HepG2 (cell line): ENCODE measurements around the gene BUD23. TPM values are rescaled to one million over a fixed set of nuclear protein-coding genes. Genes with fewer than 3 reads are reported as not detected.
"Not testable (repeated sequence)": the region's sequence is repeated elsewhere in the genome, so short reads cannot be mapped to it uniquely, and the experiment has no call there.

Experiments used
- ATAC-seq: fragments of 200-7000 bp; cut with Tn5 transposase; 3 replicates; pipeline ENCODE4 v1.9.1; 2020; ENCODE audit warnings: mild to moderate bottlenecking, moderate library complexity
- BruUV-seq: library from RNA; stranded (reverse); fragments of 400-500 nt; replicated peaks from 2 replicates; lab custom pipeline; 2021; lab: Mats Ljungman, UMichigan
- CTCF ChIA-PET: fragments of 300-600 bp; formaldehyde crosslinking; extraction: SDS; loops from one replicate; lab custom pipeline; 2021; ENCODE audit warnings: low total read pairs, inconsistent platforms, low intra/inter-chr PET ratio; lab: Yijun Ruan, JAX
- POLR2A ChIA-PET: fragments of 350-600 bp; sonication (Branson Sonifier 250); formaldehyde crosslinking; loops from one replicate; lab custom pipeline; 2020; ENCODE audit warnings: antibody characterized with exemption, inconsistent platforms; lab: Yijun Ruan, JAX
- DNase-seq: peaks from one replicate; pipeline ENCODE4 v3.0.0-alpha.2; 2015; ENCODE audit warnings: low spot score
- FAIRE-seq: peaks from 3 replicates; lab custom pipeline; 2011; peaks lifted over from hg19 to GRCh38; lab: Jason Lieb, UNC
- H2AFZ ChIP-seq: one replicate; pipeline ENCODE4 v1.6.1; 2011; ENCODE audit warnings: low read length, inconsistent platforms
- H3K27ac ChIP-seq: fragments of 300-600 bp; 3 replicates; pipeline ENCODE4 v1.8.0; 2011; ENCODE audit warnings: mixed run types, mild to moderate bottlenecking, mixed read lengths, low read length, inconsistent platforms; ENCODE audit not compliant: insufficient read depth; ENCODE audit errors: extremely low read length
- H3K27me3 ChIP-seq, 2 experiments: fragments of 200-600 bp in 1 of 2; 2 replicates in 1 of 2; 3 replicates in 1 of 2; pipeline versions ENCODE4 v1.6.0 to v1.8.0; 2011; ENCODE audit warnings: low read length in 2 of 2, mild to moderate bottlenecking in 2 of 2, moderate library complexity in 2 of 2, inconsistent platforms in 1 of 2; ENCODE audit not compliant: insufficient read depth in 2 of 2, control insufficient read depth in 1 of 2
- H3K36me3 ChIP-seq, 2 experiments: fragments of 200-600 bp in 1 of 2; replicated peaks in 1 of 2; 2 replicates in 1 of 2; 3 replicates in 1 of 2; pipeline versions ENCODE4 v1.5.1 to v1.8.0; 2011; ENCODE audit warnings: low read length in 2 of 2, inconsistent platforms in 1 of 2; ENCODE audit not compliant: insufficient read depth in 2 of 2, control insufficient read depth in 1 of 2
- H3K4me1 ChIP-seq: 2 replicates; pipeline ENCODE4 v1.5.1; 2012; ENCODE audit warnings: low read length, inconsistent platforms; ENCODE audit not compliant: insufficient read depth
- H3K4me2 ChIP-seq: 2 replicates; pipeline ENCODE4 v1.6.0; 2011; ENCODE audit warnings: low read depth, low read length, inconsistent platforms
- H3K4me3 ChIP-seq, 3 experiments: fragments of 200-600 bp in 1 of 3; sonication (generic), shearing (Covaris generic) in 1 of 3; replicated peaks in 1 of 3; 2 replicates each; pipeline ENCODE4 v1.5.1; 2011 to 2016; ENCODE audit warnings: low read length in 3 of 3, inconsistent platforms in 2 of 3, low read depth in 2 of 3, mild to moderate bottlenecking in 2 of 3, control low read depth in 1 of 3, mixed read lengths in 1 of 3; ENCODE audit not compliant: insufficient read depth in 1 of 3
- H3K79me2 ChIP-seq: one replicate; pipeline ENCODE4 v1.6.1; 2011; ENCODE audit warnings: low read length, inconsistent platforms; ENCODE audit not compliant: insufficient read depth
- H3K9ac ChIP-seq: 2 replicates; pipeline ENCODE4 v1.6.0; 2011; ENCODE audit warnings: mild to moderate bottlenecking, low read depth, low read length, inconsistent platforms; ENCODE audit not compliant: insufficient read depth
- H3K9me3 ChIP-seq: 2 replicates; pipeline ENCODE4 v1.5.1; 2012; ENCODE audit warnings: mild to moderate bottlenecking, low read length
- H4K20me1 ChIP-seq: 2 replicates; pipeline ENCODE4 v1.6.0; 2011; ENCODE audit warnings: inconsistent platforms, mild to moderate bottlenecking, low read length, moderate library complexity; ENCODE audit not compliant: insufficient read depth
- HNRNPL ChIP-seq: fragments of 200-400 bp; formaldehyde crosslinking; IDR thresholded peaks from 2 replicates; pipeline ENCODE4 v1.6.1; 2017; ENCODE audit warnings: mild to moderate bottlenecking, low read depth, low read length
- WGBS: methylation state at CpG from one replicate; pipeline ENCODE4 v1.1.6; 2017; ENCODE audit warnings: low lambda C conversion rate; 5-methylcytosine and 5-hydroxymethylcytosine counted together
- in situ Hi-C: cut with HindIII; loops from 2 replicates; pipeline ENCODE4 v1.10.0; 2017; ENCODE audit warnings: low pct_unique_long_range_greater_than_20kb; ENCODE audit not compliant: extremely low pct_ligation_motif_present
- intact Hi-C: fragments of 100-400 bp; cut with micrococcal nuclease; formaldehyde crosslinking; loops from one replicate; pipeline ENCODE4 v1.10.0; 2022; ENCODE audit not compliant: unreplicated experiment
- polyA plus RNA-seq, 8 experiments: library from polyadenylated mRNA; depleted of rRNA in 3 of 8; stranded (reverse) in 7 of 8; unstranded in 1 of 8; fragments of >200 nt; fragmentation: Illumina TruSeq in 4 of 8; extraction: Trizol in 4 of 8; gene quantifications; 2 replicates each; pipeline versions ENCODE4 v1.2.1 to v1.2.3, GENCODE V29; 2011 to 2016; ENCODE audit warnings: low read depth in 4 of 8, missing spikeins in 1 of 8, mixed read lengths in 1 of 8; ENCODE audit not compliant: insufficient read depth in 1 of 8
- total RNA-seq, 5 experiments: library from RNA; depleted of rRNA; stranded (reverse); fragments of >200 nt; fragmentation: Illumina TruSeq; extraction: Trizol; gene quantifications; 2 replicates each; pipeline ENCODE4 v1.2.3, GENCODE V29; 2016; ENCODE audit warnings: low read depth in 1 of 5
- TF ChIP-seq, protein P1 (sequence below): sonication (generic); formaldehyde crosslinking; IDR thresholded peaks from 2 replicates; pipeline ENCODE4 v1.8.0; 2022; ENCODE audit warnings: mild to moderate bottlenecking, missing genetic modification reagents, moderate library complexity

Gene BUD23
- total and polyA plus RNA-seq, 2 of the 13 experiments (the other 11 are each of a cell fraction or from before 2014, with no cell fraction given) = 47.5 to 54.5 TPM

DNA sequence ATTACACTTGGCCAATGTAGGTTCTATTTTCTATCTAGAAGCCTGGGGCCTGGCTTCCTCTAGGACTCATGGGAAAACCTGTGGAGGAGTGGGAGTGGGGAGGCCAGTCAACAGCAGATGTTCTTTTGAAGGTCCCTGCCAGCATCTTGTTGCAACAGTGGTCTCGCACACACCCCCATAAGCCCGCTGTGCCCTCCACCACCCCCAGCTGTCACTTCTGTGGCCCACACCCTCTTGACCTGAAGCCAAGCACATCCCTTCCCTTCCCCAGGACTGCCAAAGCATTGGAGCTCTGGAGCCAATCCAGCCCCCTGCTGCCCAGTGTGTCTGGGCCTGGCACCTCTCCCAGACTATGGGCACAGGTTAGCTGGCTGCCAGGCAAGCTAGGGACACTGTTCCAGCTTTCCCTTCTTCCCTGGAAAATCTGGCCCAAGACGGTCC lies 38.0 kb downstream of the BUD23 start:
- ATAC-seq (no peak), FAIRE-seq (no peak), DNase-seq (no peak)
- TF ChIP-seq, protein P1, sequence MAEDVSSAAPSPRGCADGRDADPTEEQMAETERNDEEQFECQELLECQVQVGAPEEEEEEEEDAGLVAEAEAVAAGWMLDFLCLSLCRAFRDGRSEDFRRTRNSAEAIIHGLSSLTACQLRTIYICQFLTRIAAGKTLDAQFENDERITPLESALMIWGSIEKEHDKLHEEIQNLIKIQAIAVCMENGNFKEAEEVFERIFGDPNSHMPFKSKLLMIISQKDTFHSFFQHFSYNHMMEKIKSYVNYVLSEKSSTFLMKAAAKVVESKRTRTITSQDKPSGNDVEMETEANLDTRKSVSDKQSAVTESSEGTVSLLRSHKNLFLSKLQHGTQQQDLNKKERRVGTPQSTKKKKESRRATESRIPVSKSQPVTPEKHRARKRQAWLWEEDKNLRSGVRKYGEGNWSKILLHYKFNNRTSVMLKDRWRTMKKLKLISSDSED (CRISPR knock-in tag) = no peak
- TF ChIP-seq HNRNPL = peak; percentile 59; the same call in 1 of the 2 replicates
- CTCF ChIA-PET = no interaction called here
- intact Hi-C loops = no loop called here
- H3K4me1 ChIP-seq = peaks cover 42% of the 10 kb centered on the region
- H3K27me3 ChIP-seq = peaks cover 0 to 1% of the 10 kb centered on the region in 2 experiments; a peak in 2 of 5 replicates
- H3K9me3 ChIP-seq = no peaks in the 10 kb centered on the region
- POLR2A ChIA-PET = no interaction called here
- no peak overlapping the region for H3K27ac ChIP-seq
- no peak overlapping the region for H2AFZ ChIP-seq
- no peaks in the 10 kb centered on the region for H3K36me3 ChIP-seq
- H3K4me3 ChIP-seq = no peak overlapping the region
- in situ Hi-C loops = no loop called here
- no TSS peak for BruUV-seq
- H3K79me2 ChIP-seq = no peaks in the 10 kb centered on the region
- no peak overlapping the region for H3K9ac ChIP-seq
- 64% methylated on average over 3 of the region's 3 CpGs for WGBS
- peaks cover 4% of the 10 kb centered on the region for H4K20me1 ChIP-seq
- no peak overlapping the region for H3K4me2 ChIP-seq

DNA sequence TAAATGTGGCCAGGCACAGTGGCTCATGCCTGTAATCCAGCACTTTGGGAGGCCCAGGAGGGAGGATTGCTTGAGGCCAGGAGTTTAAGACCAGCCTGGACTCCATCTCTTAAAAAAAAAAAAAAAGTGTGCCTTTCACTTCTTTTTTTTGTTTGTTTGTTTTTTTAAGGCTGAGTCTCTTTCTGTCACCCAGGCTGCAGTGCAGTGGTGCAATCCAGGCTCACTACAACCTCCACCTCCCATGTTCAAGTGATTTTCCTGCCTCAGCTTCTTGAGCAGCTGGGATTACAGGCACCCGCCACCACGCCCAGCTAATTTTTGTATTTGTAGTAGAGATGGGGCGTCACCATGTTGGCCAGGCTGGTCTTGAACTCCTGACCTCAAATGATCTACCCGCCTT lies 38.8 kb downstream of the BUD23 start:
- H3K4me3 ChIP-seq, H3K79me2 ChIP-seq, H3K9ac ChIP-seq, in situ Hi-C loops, BruUV-seq, H3K9me3 ChIP-seq, H3K27me3 ChIP-seq, H4K20me1 ChIP-seq, H2AFZ ChIP-seq, H3K4me2 ChIP-seq, DNase-seq, FAIRE-seq, ATAC-seq, CTCF ChIA-PET, H3K27ac ChIP-seq, POLR2A ChIA-PET, intact Hi-C loops, H3K36me3 ChIP-seq: not testable (repeated sequence)
- peaks cover 35% of the 10 kb centered on the region for H3K4me1 ChIP-seq
- 2% methylated on average over 4 of the region's 4 CpGs for WGBS
